GM19324 (cell line): ENCODE measurements around the gene GALNT10.
A peak's percentile ranks its signal among the peaks of the same experiment; 100 is the strongest.

Source experiments
- ATAC-seq: cut with Tn5 transposase; IDR thresholded peaks from one replicate; pipeline ENCODE4 v1.9.1; 2021; ENCODE audit warnings: mild to moderate bottlenecking, moderate library complexity; ENCODE audit not compliant: unreplicated experiment, low FRiP score

The GALNT10 gene

GRCh38 chr5:154227090-154227489, 36.6 kb downstream of the GALNT10 start:
- no peak for ATAC-seq

DNA sequence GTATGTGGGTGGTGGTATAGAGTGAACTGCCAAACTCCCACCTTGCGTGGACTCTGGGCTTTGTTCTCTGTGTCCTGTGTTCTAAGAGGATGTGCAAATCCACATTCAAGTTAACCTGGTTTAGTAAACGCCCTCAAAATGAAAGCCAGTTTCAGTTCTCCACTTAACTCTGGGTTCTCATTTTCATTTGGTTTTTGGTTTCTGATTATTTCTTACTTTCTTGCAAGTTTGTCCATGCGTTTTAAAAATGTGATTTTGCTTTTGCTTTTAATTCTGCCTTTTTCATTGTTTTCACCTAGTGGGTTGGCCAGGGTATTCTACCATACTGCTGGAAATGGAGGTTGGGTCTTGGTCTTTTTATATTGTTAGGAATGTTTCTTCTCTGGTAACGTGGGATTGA, 38.2 kb downstream of the GALNT10 start:
- peak; percentile 86 for ATAC-seq

DNA sequence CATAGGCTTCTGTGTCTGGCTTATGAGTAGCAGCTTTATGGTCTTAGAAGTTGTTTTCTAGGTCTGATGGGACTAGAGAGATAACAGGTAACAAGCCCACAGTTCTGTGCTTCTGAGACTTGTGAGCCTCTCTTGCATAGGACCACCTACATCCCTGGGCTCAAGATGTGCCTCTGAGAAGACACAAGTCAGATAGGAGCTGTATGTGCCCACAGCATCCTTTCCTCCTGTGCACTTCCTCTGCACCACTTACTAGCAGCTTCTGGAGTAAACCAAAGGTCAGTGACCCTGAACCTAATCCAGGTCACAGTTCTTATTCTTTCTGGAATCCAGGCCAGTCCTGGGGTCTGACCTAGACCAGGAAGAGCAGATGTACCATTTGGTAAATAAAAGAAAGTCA, 40.0 kb downstream of the GALNT10 start:
- no peak for ATAC-seq

DNA sequence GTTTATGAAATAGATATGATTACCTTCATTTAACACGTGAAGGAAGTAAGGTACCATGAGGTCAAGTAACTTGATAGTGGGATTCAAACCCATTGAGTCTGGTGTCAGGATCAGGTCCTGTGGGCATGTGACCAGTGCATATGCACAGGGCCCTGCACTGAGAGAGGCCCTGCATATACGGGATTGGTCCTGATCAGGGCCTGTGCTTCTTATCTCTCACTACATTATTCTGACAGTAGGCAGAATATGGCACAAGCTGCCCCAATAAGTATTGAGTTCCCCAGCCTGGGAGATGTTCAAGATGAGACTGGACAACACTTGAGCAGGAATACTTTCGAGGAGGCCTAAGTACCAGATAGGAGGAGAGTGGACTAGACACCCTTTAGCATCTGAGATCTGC, 44.0 kb downstream of the GALNT10 start:
- no peak for ATAC-seq

DNA sequence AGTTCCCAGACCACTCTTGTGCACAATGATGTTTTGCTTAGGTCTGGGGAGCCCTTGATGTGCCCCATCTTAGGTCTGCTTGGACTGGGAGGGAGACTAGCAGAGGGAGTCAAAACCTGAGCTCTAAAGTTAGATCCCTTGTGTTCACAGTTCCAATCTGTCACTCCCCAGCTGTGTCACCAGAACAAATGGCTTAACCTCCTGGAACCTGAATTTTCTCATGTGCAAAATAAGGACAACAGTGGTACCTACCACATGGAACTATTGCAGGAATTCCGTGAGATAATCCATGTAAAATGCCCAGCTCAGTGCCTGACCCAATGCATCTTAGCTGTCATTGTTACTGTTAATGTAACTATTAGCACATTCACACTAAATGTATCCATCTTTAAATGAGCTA, 45.5 kb downstream of the GALNT10 start:
- no peak for ATAC-seq

DNA sequence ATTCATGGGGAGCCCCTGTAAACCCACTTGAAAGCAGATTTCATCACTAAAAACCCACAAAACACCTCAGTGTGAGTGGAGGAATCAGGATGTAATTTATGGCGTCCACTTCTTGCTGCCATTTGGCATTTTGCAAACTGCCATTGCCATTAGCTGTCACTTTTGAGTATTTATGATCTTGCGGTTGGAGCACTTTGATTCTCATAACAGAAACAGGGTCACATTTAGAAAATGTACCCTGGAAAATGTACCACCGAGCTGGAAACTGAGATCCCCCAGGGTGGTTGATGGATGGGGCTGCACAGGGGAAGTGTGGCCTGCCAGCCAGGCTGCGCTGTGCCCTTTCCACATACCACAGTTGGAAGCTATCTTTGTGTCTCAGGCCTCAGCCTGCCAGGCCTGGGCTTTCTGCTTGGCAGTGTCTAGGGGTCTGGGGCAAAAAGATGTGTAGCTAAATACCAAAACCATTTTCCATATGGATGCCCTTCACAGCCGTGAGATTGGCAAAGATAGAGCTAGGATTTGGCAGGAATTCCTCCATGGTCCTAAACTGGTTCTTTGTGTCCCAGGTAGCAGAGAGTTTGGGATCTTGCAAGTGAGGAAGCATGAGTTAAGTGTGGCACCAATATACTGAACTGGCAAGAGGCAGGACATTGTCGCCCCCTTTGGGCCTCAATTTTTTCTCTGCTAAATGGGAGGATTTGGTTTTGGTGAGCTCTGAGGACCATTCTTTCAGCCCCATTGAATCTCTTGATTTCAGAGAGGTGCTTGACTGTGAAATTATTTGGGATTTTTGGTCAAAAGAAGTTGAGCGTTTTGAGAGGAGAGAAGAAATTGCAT, 46.2 kb downstream of the GALNT10 start:
- ATAC-seq, result no peak

GRCh38 chr5:154237376-154237743, 46.8 kb downstream of the GALNT10 start:
- no peak for ATAC-seq

DNA sequence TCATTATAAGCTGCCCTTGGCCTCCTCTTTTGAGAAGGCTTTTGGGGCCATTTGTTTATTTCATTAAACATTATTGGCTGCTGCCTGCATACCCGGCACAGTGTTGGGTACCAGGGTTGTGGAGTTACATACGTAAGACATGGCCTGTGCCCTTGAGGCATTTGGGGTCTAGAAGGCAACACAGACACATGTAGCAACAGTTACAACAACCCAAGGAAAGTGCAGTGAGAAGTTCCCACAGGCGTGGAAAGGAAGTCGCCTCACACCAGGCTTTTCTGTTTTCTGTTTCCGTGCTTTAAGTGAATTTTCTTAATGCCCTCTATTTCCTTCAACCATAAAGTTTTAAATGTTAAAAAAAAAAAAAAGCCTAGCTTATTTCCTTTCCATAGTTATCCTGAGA, 47.4 kb downstream of the GALNT10 start:
- no peak for ATAC-seq

- ATAC-seq, result peak; percentile 46
These were observed 48.4 kb downstream of the GALNT10 start for GRCh38 chr5:154238776-154239481.

DNA sequence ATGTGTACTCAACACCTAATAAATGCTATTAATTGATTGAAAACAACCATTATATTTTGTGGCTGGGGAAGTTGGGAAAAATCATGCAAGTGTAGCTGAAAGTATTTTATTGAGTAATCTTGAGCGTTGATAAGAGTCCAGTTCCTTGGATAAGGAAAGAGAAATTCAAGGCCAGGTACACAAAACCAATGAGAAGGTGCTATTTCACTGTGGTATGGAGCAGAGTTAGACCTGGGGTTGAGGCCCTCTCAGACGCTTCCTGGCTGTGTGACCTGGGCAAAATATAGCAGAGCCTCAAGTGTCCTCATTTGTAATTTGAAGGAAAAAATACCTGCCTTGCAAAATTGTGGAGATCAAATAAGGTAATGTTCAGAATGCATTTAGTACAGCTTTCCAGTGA, 50.1 kb downstream of the GALNT10 start:
- no peak for ATAC-seq

GRCh38 chr5:154241021-154241420, 50.5 kb downstream of the GALNT10 start:
- no peak for ATAC-seq

DNA sequence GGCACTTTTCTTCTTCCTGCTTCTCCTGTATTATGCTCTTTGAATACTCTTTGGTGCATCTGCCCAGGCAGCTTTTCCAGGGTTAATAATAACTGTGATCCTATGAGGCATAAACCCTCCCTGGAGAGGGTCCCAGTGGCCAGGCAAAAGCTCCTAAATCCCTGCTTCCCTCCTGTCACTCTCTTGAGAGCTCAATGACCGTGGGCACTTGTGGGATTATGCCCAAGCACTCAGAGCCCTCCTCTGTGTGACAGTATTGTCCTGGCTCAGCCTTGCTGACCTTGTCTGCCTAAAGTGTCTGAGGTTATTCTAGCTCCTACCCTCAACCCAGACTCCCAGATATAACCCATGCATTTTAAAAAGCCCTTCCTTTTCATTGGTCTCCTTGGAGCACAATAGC, 51.9 kb downstream of the GALNT10 start:
- no peak for ATAC-seq

- ATAC-seq, result peak; percentile 39
These were observed 52.4 kb downstream of the GALNT10 start for GRCh38 chr5:154242964-154243376.

- no peak for ATAC-seq
These were observed 53.2 kb downstream of the GALNT10 start for GRCh38 chr5:154243736-154244135.

DNA sequence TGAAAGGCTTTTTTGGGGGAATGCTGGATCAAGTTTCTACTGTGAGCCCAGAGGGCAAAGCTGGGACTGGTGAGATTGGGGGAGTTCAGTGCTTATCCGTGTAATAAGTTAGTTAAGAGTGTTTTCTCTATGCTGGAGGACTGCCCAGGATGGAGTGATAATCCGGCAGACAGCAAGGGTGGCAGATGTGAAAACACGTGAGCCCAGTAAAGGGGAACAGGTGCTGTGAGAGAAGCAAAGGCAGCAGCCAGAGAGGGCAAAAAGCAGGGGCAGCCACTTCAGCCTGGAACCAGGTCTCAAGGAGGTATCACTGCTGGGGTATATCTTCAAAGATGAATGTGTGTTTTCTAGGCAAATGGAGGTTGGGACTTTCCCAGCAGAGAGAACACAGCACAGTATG, 53.9 kb downstream of the GALNT10 start:
- ATAC-seq, result no peak

DNA sequence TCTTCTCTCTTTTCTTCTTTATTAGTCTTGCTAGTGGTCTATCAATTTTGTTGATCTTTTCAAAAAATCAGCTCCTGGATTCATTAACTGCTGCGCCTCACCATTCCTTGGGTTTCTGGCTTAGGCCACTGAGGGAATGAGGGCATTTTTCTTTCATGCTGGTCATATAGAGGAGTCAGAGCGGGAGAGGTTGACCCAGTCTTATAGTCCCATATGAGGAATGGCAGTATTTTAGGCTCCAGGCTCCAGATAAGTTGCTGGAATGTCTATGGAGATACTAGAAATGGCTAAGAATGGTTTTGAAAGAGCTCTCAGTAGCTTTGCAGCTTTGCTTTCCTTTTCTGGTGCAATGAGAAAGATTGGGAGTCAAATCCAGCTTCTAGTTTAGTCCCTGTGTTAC, 58.2 kb downstream of the GALNT10 start:
- ATAC-seq, result no peak

GRCh38 chr5:154249826-154250225, 59.3 kb downstream of the GALNT10 start:
- ATAC-seq, result no peak

GRCh38 chr5:154251529-154251928, 61.0 kb downstream of the GALNT10 start:
- ATAC-seq, result no peak

DNA sequence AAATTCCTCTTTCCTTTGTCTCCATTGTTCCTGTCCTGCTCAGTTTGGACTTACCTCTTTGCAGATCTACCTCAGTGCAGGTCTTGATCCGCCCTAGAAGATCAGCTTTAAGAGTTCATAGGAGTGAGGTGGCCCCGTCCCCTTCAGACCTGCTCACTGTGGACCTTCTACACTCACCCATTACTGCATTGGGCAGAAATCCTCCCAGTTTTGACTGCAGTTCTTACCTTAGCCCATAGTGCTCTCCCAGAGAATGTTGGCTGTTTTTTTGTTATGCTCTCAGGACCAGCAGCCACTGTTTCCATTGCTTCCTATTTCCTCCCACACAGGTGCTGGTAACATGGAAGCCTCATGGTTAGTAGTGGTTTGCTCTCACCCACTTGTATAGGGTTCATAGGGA, 63.3 kb downstream of the GALNT10 start:
- ATAC-seq, result no peak

DNA sequence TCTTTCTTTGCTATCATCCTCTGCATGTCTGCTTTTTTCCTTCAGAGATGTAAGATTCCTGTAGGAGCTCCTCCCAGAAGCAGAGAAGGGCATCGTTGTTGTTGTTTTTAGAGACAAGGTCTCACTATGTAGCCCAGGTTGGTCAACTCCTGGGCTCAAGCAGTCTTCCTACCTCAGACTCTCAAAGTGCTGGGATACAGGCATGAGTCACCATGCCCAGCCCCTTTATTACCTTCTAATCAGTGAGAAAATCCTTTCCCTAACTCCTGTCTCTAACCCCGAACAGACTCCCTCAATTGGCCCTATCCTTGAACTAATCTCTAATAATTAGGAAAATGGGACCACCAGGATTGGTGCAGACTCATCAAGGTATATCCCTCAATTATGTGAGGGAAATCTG, 64.4 kb downstream of the GALNT10 start:
- ATAC-seq, result no peak

DNA sequence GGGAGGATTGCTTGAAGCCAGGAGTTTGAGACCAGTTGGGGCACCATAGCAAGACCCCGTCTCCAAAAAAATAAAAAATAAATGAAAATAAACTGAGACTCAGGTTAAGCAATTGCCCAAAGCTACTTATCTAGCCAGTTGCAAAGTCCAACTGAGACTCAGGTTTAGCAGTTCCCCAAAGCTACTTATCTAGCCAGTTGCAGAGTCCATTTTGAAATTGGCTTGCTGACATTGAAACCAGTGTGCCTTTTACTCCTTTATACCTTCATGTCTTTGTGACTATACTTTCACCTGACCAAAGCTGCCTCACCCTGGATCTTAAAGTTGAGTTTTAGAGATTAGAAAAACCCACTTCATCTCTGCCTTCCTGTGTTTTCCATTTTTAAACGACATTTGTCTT, 66.5 kb downstream of the GALNT10 start:
- ATAC-seq, result no peak
